A673 (cell line): ENCODE measurements around the gene SPINK4. TPM values are rescaled to one million over a fixed set of nuclear protein-coding genes. Genes with fewer than 3 reads are reported as not detected.
A peak's percentile ranks its signal among the peaks of the same experiment; 100 is the strongest.

Source experiments
- BruUV-seq: library from RNA; stranded (reverse); fragments of 400-500 nt; replicated peaks from 2 replicates; lab custom pipeline; 2021; lab: Mats Ljungman, UMichigan
- CTCF ChIA-PET: fragments of 300-600 bp; sonication (Branson Sonifier 250); formaldehyde crosslinking; loops from one replicate; lab custom pipeline; 2022; ENCODE audit warnings: antibody characterized with exemption; lab: Charles Lee
- POLR2A ChIA-PET: fragments of 300-600 bp; sonication (Branson Sonifier 250); formaldehyde crosslinking; loops from one replicate; lab custom pipeline; 2022; ENCODE audit warnings: antibody characterized with exemption; ENCODE audit not compliant: low non-redundant PET; lab: Charles Lee
- DNase-seq: peaks from one replicate; pipeline ENCODE4 v3.0.0-alpha.2; 2015; ENCODE audit warnings: low spot score
- H3K27ac ChIP-seq: fragments of 200-600 bp; sonication (generic); 2 replicates; pipeline ENCODE4 v1.5.1; 2016; ENCODE audit warnings: mixed run types, low read depth, mild to moderate bottlenecking, mixed read lengths, antibody characterized with exemption, low read length; ENCODE audit not compliant: poor library complexity, severe bottlenecking
- H3K27me3 ChIP-seq: fragments of 200-600 bp; sonication (generic); replicated peaks from 2 replicates; pipeline ENCODE4 v1.6.1; 2017; ENCODE audit warnings: mixed run types, low read depth, mild to moderate bottlenecking, mixed read lengths, antibody characterized with exemption, low read length; ENCODE audit not compliant: insufficient read depth, poor library complexity
- H3K36me3 ChIP-seq: fragments of 200-600 bp; sonication (generic); 2 replicates; pipeline ENCODE4 v1.6.1; 2016; ENCODE audit warnings: mixed run types, mild to moderate bottlenecking, mixed read lengths, antibody characterized with exemption, low read length; ENCODE audit not compliant: insufficient read depth, poor library complexity, severe bottlenecking
- H3K4me1 ChIP-seq: fragments of 200-600 bp; sonication (generic); 2 replicates; pipeline ENCODE4 v1.6.1; 2017; ENCODE audit warnings: mixed run types, mild to moderate bottlenecking, mixed read lengths, antibody characterized with exemption, low read length; ENCODE audit not compliant: insufficient read depth, poor library complexity, severe bottlenecking
- H3K4me3 ChIP-seq: fragments of 200-600 bp; sonication (generic); 2 replicates; pipeline ENCODE4 v1.5.1; 2016; ENCODE audit warnings: low read depth, mixed run types, mild to moderate bottlenecking, mixed read lengths, low read length; ENCODE audit not compliant: poor library complexity, severe bottlenecking
- H3K9me3 ChIP-seq: fragments of 200-600 bp; sonication (generic); 2 replicates; pipeline ENCODE4 v1.6.1; 2016; ENCODE audit warnings: mixed run types, low read depth, mild to moderate bottlenecking, mixed read lengths, antibody characterized with exemption, low read length; ENCODE audit not compliant: poor library complexity, severe bottlenecking
- EZH2 ChIP-seq: fragments of 200-600 bp; sonication (generic); IDR thresholded peaks from 2 replicates; pipeline ENCODE4 v1.6.1; 2017; ENCODE audit warnings: borderline replicate concordance, low read depth, mild to moderate bottlenecking, mixed read lengths, antibody characterized with exemption, low read length; ENCODE audit not compliant: poor library complexity, severe bottlenecking
- intact Hi-C: fragments of 100-400 bp; cut with micrococcal nuclease; formaldehyde crosslinking; loops from one replicate; pipeline ENCODE4 v1.10.0; 2022; ENCODE audit not compliant: unreplicated experiment
- total RNA-seq: library from RNA; stranded (reverse); gene quantifications from 2 replicates; pipeline ENCODE4 v1.2.3, GENCODE V29; 2021
- TF ChIP-seq, protein P1 (sequence below): fragments of 300-800, 200-600 bp; sonication (generic); conservative IDR thresholded peaks from 2 replicates; pipeline ENCODE4 v1.5.1; 2017; ENCODE audit warnings: low read depth, mild to moderate bottlenecking, antibody characterized with exemption, low read length, moderate library complexity, mixed read lengths

Gene SPINK4
- total RNA-seq, 1 experiment from 2014 or later: not detected

DNA sequence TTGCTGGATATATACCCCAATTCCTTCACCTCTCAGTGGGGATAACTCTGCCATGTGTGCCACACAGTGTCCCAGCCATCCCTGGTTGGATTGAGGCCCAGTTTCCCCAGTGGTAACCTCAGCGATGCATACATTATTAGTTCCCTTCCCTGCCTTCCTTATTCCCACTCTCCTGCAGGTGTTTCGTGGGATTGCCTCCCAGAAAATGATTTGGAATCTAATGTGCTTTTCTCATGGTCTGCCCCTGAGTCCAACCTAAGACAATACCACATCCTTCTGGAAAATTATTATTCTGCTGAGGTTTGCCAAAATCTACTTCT is 8.4 kb upstream of the SPINK4 start:
- Histone ChIP-seq H3K27me3 (no peaks in the 10 kb centered on the region), H3K27ac (no peak overlapping the region), H3K9me3 (no peaks in the 10 kb centered on the region), H3K4me3 (no peak overlapping the region), H3K4me1 (no peaks in the 10 kb centered on the region), H3K36me3 (no peaks in the 10 kb centered on the region)
- POLR2A ChIA-PET: no interaction called here
- intact Hi-C loops: no loop called here
- no peak for DNase-seq
- BruUV-seq: no TSS peak
- TF ChIP-seq EZH2: no peak
- CTCF ChIA-PET: no interaction called here

DNA sequence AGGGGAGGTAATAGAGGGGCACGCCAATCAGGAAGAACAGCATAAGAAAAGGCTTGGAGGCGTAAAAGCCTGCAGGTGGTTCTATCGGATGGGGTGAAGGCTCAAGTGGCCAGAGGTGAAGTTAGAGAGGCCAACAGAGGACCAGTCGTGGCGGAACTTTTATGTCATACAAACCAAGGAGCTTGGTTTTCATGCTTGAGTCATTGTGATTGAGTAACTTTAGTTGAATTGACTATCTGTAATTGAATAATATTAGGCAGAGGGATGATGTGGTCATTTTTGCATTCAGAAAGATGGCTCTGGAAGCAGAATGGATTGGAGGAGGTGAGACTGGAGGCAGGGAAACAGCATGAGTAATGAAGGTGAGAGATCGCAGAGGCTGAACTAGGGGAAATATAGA is 7.2 kb upstream of the SPINK4 start:
- intact Hi-C loops: no loop called here
- POLR2A ChIA-PET: no interaction called here
- Histone ChIP-seq H3K36me3 (no peaks in the 10 kb centered on the region), H3K27me3 (no peaks in the 10 kb centered on the region), H3K9me3 (no peaks in the 10 kb centered on the region), H3K4me1 (no peaks in the 10 kb centered on the region), H3K4me3 (no peak overlapping the region), H3K27ac (no peak overlapping the region)
- CTCF ChIA-PET: no interaction called here
- TF ChIP-seq, protein P1, sequence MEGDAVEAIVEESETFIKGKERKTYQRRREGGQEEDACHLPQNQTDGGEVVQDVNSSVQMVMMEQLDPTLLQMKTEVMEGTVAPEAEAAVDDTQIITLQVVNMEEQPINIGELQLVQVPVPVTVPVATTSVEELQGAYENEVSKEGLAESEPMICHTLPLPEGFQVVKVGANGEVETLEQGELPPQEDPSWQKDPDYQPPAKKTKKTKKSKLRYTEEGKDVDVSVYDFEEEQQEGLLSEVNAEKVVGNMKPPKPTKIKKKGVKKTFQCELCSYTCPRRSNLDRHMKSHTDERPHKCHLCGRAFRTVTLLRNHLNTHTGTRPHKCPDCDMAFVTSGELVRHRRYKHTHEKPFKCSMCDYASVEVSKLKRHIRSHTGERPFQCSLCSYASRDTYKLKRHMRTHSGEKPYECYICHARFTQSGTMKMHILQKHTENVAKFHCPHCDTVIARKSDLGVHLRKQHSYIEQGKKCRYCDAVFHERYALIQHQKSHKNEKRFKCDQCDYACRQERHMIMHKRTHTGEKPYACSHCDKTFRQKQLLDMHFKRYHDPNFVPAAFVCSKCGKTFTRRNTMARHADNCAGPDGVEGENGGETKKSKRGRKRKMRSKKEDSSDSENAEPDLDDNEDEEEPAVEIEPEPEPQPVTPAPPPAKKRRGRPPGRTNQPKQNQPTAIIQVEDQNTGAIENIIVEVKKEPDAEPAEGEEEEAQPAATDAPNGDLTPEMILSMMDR: no peak
- TF ChIP-seq EZH2: no peak
- no peak for DNase-seq
- BruUV-seq: no TSS peak

DNA sequence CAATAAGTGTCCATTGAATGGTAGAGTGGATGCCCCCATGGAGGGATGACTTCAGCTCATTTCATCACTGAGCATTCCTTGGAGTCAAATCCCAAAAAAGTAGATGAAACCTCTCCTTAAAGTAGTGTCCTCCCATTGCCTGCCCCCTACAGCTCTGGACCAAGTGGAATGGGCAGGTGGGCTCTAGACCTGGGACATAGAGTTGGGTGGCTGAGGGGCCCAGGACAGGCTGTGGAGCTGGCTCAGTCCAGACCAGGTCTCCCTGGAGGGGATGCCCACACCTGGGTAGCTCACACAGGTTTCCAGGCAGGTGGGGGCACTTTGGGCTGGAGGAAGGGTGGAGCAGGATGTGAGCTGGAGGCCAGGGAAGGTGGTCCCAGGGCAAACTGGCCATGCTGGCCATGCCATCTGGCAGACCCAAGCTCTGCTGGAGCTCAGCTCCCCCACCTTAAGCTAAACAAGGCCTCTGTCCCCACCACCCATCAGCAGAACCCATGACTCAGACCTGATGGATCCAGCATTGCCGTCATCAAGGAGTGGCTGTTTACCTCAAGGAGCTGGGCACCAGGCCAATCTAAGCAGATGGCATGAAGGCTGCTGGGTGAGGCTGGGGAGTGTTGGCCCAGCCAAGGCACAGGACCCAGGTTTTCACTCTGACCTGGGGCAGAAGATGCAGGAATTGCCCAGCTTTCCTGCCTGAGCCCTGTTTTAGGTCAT is 6.2 kb upstream of the SPINK4 start:
- Histone ChIP-seq H3K4me1 (no peaks in the 10 kb centered on the region), H3K27ac (no peak overlapping the region), H3K36me3 (no peaks in the 10 kb centered on the region), H3K9me3 (no peaks in the 10 kb centered on the region), H3K27me3 (no peaks in the 10 kb centered on the region), H3K4me3 (no peak overlapping the region)
- POLR2A ChIA-PET: no interaction called here
- no peak for TF ChIP-seq EZH2
- TF ChIP-seq, protein P1: no peak
- no TSS peak for BruUV-seq
- CTCF ChIA-PET: no interaction called here
- DNase-seq: peak; percentile 18
- intact Hi-C loops: no loop called here
